Neuronal stem cell (in vitro differentiated cells): ENCODE measurements around the gene SETDB1.

ENCODE experiments used
- DNase-seq: peaks from one replicate; pipeline ENCODE4 v3.0.0-alpha.2; 2013; ENCODE audit warnings: low spot score
- H2AFZ ChIP-seq: one replicate; pipeline ENCODE4 v1.6.1; 2013; ENCODE audit warnings: mild to moderate bottlenecking, low read length, inconsistent platforms
- H2AK5ac ChIP-seq: 2 replicates; pipeline ENCODE4 v1.6.1; 2013; ENCODE audit warnings: low read depth, mild to moderate bottlenecking, inconsistent platforms, low read length, moderate library complexity, mixed read lengths
- H2BK120ac ChIP-seq: 2 replicates; pipeline ENCODE4 v1.6.1; 2013; ENCODE audit warnings: low read depth, mild to moderate bottlenecking, inconsistent platforms, low read length, moderate library complexity, mixed read lengths
- H2BK12ac ChIP-seq: one replicate; pipeline ENCODE4 v1.6.1; 2013; ENCODE audit warnings: low read length, inconsistent platforms
- H2BK15ac ChIP-seq: 2 replicates; pipeline ENCODE4 v1.6.1; 2013; ENCODE audit warnings: mild to moderate bottlenecking, low read length, inconsistent platforms, mixed read lengths
- H2BK5ac ChIP-seq: one replicate; pipeline ENCODE4 v1.6.1; 2013; ENCODE audit warnings: inconsistent platforms, mild to moderate bottlenecking, low read length, moderate library complexity
- H3K14ac ChIP-seq: one replicate; pipeline ENCODE4 v1.6.1; 2013; ENCODE audit warnings: low read length, inconsistent platforms
- H3K18ac ChIP-seq: 2 replicates; pipeline ENCODE4 v1.6.1; 2013; ENCODE audit warnings: low read length, inconsistent platforms
- H3K23ac ChIP-seq: 2 replicates; pipeline ENCODE4 v1.6.1; 2013; ENCODE audit warnings: low read depth, mild to moderate bottlenecking, mixed read lengths, low read length, inconsistent platforms; ENCODE audit not compliant: poor library complexity
- H3K27ac ChIP-seq: replicated peaks from 3 replicates; pipeline ENCODE4 v1.5.1; 2013; ENCODE audit warnings: low read length, inconsistent platforms
- H3K27me3 ChIP-seq, 3 experiments: 2 replicates each; pipeline ENCODE4 v1.6.1; 2013; ENCODE audit warnings: low read length in 3 of 3, mild to moderate bottlenecking in 2 of 3, inconsistent platforms in 1 of 3, low read depth in 1 of 3, mixed read lengths in 1 of 3, moderate library complexity in 1 of 3; ENCODE audit not compliant: control insufficient read depth in 3 of 3, insufficient read depth in 3 of 3
- H3K36me3 ChIP-seq, 2 donors: replicated peaks in 1 of 2; 2 replicates each; pipeline ENCODE4 v1.6.1; 2013; ENCODE audit warnings: low read length in 2 of 2; ENCODE audit not compliant: control insufficient read depth in 2 of 2, insufficient read depth in 2 of 2
- H3K4ac ChIP-seq: 2 replicates; pipeline ENCODE4 v1.6.1; 2013; ENCODE audit warnings: inconsistent platforms, mild to moderate bottlenecking, low read length, moderate library complexity
- H3K4me1 ChIP-seq, 2 donors: 1 replicate in 1 of 2; 2 replicates in 1 of 2; pipeline ENCODE4 v1.6.1; 2013; ENCODE audit warnings: low read length in 2 of 2, low read depth in 1 of 2; ENCODE audit not compliant: control insufficient read depth in 2 of 2, insufficient read depth in 1 of 2
- H3K4me2 ChIP-seq: one replicate; pipeline ENCODE4 v1.6.1; 2013; ENCODE audit warnings: mild to moderate bottlenecking, low read length, inconsistent platforms; ENCODE audit not compliant: insufficient read depth, poor library complexity, severe bottlenecking
- H3K4me3 ChIP-seq, 2 donors: 2 replicates each; pipeline ENCODE4 v1.5.1; 2013; ENCODE audit warnings: low read length in 2 of 2, mild to moderate bottlenecking in 2 of 2, inconsistent platforms in 1 of 2, moderate library complexity in 1 of 2
- H3K79me1 ChIP-seq: one replicate; pipeline ENCODE4 v1.6.1; 2013; ENCODE audit warnings: low read depth, mild to moderate bottlenecking, inconsistent platforms, low read length, moderate library complexity
- H3K9ac ChIP-seq: one replicate; pipeline ENCODE4 v1.6.1; 2013; ENCODE audit warnings: mild to moderate bottlenecking, low read depth, low read length, inconsistent platforms; ENCODE audit not compliant: poor library complexity
- H3K9me3 ChIP-seq, 2 donors: replicated peaks in 1 of 2; 2 replicates each; pipeline versions ENCODE3 to v1.6.1; 2013; ENCODE audit warnings: low read length in 2 of 2, mild to moderate bottlenecking in 2 of 2, inconsistent platforms in 1 of 2, low read depth in 1 of 2, mixed read lengths in 1 of 2, moderate library complexity in 1 of 2; ENCODE audit not compliant: control insufficient read depth in 2 of 2, insufficient read depth in 1 of 2
- H4K8ac ChIP-seq: one replicate; pipeline ENCODE4 v1.6.1; 2013; ENCODE audit warnings: low read depth, mild to moderate bottlenecking, inconsistent platforms, low read length, moderate library complexity
- H4K91ac ChIP-seq: one replicate; pipeline ENCODE4 v1.6.1; 2013; ENCODE audit warnings: low read length, low read depth, mild to moderate bottlenecking, inconsistent platforms; ENCODE audit not compliant: poor library complexity
- WGBS, 2 donors: extraction: QIAGEN DNeasy Blood & Tissue Kit; methylation state at CpG; one replicate each; pipeline ENCODE4 v1.1.7; 2013; ENCODE audit warnings: missing lambda C conversion rate in 2 of 2, mixed read lengths in 1 of 2; ENCODE audit not compliant: insufficient read length in 2 of 2, insufficient replicate concordance in 1 of 2; ENCODE audit errors: extremely low coverage in 2 of 2; 5-methylcytosine and 5-hydroxymethylcytosine counted together

Gene SETDB1

DNA sequence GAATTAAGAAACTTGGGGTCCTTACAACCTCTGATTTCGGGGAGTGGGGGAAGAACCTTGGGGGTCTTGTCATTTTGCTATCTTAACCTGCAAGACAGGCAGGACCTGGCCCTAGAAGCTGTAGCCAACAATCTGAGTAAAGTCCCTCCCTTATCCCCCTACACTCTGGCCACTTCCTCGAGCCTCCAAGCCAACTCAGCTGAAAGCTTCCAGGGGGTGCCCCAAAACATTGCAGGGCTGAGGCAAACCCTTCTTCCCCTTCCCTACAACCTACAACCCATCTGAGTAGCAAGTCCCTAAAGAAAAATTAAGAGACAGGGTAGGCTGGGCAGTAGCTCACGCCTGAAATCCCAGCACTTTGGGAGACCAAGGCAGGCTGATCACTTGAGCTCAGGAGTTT lies 43.5 kb downstream of the SETDB1 start:
- no peak overlapping the region for H2BK5ac ChIP-seq

DNA sequence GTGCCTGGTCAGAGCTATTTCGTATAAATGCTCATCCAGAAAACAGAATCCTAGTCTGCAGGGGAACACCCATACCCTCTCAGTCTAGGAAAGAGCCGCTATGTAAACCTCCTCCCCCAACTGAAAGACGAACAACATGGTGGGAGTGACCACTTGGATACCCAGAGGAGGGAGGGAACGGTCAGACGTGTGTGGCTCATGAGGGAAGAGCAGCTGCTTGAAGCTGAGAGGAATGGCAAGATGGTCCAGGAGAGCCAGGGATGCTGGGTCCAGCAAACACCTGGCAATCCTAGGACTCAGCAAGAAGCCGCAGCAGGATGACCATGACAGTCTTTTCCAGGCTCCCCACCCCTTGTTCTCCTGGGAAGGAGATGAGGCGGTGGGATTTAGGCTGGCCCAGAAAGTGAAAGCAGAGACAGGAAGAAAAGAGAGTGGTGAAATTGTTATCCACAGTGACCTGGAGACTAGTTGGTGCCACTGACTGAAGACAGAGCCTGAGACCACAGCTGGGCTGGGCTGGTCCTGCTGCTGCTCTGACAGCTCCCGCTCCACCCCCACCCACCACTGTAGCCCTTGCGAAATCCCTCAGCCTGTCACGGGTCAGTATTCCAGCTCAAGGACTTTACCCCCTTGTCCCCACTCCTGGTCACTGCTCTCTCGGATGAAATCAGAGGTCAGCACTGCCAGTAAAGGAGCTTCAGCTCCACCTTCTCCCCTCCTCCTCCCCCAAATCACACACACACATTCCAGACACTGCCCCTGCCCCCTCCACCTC lies 44.8 kb downstream of the SETDB1 start:
- peaks cover 9% of the 10 kb centered on the region for H3K79me1 ChIP-seq
- no peak overlapping the region for H2BK5ac ChIP-seq
- no peak overlapping the region for H2BK15ac ChIP-seq
- H2AK5ac ChIP-seq, result no peak overlapping the region
- no peak overlapping the region for H3K4ac ChIP-seq
- H3K36me3 ChIP-seq, result peaks cover 27 to 41% of the 10 kb centered on the region in 2 donors
- H3K18ac ChIP-seq, result no peak overlapping the region
- H2BK12ac ChIP-seq, result no peak overlapping the region
- no peak overlapping the region for H3K14ac ChIP-seq
- H3K4me2 ChIP-seq, result peak overlapping the region; percentile 20
- H3K4me1 ChIP-seq, result peaks cover 31 to 33% of the 10 kb centered on the region in 2 donors
- H3K9me3 ChIP-seq, result no peaks in the 10 kb centered on the region
- peak overlapping the region in 1 of 2 donors; percentile 35 for H3K4me3 ChIP-seq
- no peak overlapping the region for H4K8ac ChIP-seq
- no peak for DNase-seq
- no peak overlapping the region for H2BK120ac ChIP-seq
- peak overlapping the region; percentile 39 for H3K9ac ChIP-seq
- no peak overlapping the region for H3K23ac ChIP-seq
- no peak overlapping the region for H4K91ac ChIP-seq
- H2AFZ ChIP-seq, result no peak overlapping the region
- no peaks in the 10 kb centered on the region for H3K27me3 ChIP-seq
- peak overlapping the region; percentile 63 for H3K27ac ChIP-seq
- WGBS, 2 donors, result no CpG with 5 or more reads among the region's 11 CpGs

More for the DNA sequence above, 43.5 kb downstream of the SETDB1 start:
- Histone ChIP-seq H3K14ac (no peak overlapping the region), H3K4me1 (peaks cover 31 to 33% of the 10 kb centered on the region in 2 donors), H2BK15ac (no peak overlapping the region), H3K9ac (no peak overlapping the region), H2BK12ac (no peak overlapping the region), H3K18ac (no peak overlapping the region), H4K91ac (no peak overlapping the region), H2AFZ (no peak overlapping the region), H2BK120ac (no peak overlapping the region), H2AK5ac (no peak overlapping the region), H3K79me1 (peaks cover 9% of the 10 kb centered on the region), H3K9me3 (no peaks in the 10 kb centered on the region), H3K27ac (no peak overlapping the region), H3K27me3 (no peaks in the 10 kb centered on the region), H3K36me3 (peaks cover 35 to 55% of the 10 kb centered on the region in 2 donors), H3K4me3 (no peak overlapping the region), H3K4me2 (no peak overlapping the region), H4K8ac (no peak overlapping the region), H3K4ac (no peak overlapping the region), H3K23ac (no peak overlapping the region)
- WGBS, 2 donors, result no CpG with 5 or more reads among the region's 3 CpGs
- no peak for DNase-seq

DNA sequence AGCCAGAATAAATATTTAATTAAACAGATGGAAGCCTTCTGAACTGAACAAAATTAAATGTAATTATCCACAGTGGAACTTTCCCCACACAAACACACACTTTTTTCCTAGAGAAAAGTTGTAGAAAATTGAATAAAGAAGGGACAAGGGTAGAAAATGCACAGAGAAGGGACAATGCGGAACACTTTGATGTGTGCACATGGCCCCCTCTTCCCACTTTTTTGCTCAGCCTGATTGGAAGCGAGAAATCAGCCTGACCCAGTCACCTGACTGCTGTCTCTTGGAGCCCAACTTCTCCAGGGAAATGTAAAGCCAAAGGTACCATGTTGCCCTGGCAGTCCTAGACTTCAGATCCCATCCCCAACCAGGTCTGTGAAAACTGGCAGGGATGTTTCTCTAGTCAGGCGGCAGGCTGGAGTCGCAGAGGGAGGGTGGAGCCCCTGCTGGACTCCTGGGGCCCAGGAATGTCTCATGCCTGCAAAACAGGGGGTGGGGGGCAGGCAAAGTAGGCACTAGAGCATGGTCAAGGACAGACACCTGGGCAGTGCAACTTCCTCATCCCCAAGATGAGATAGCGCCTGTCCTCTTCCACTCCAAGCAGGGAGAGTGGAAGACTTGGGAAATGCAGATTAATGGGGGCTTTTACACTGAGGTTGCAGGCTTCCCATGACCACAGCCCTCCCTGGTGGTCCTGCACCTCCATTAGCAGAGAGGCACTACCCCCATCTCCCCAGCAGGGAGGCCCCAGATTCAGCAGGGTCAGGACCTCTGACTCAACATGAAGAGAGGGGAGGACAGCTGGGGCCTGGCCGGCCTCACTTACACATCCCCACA lies 45.6 kb downstream of the SETDB1 start:
- H3K14ac ChIP-seq, result no peak overlapping the region
- no peak overlapping the region for H3K9ac ChIP-seq
- no peak overlapping the region for H2AK5ac ChIP-seq
- peaks cover 31 to 33% of the 10 kb centered on the region in 2 donors for H3K4me1 ChIP-seq
- H3K27me3 ChIP-seq, result peaks cover 0 to 1% (median 0%) of the 10 kb centered on the region in 3 experiments
- H3K27ac ChIP-seq, result peak overlapping the region; percentile 63
- no CpG with 5 or more reads among the region's 6 CpGs for WGBS, 2 donors
- no peak overlapping the region for H2AFZ ChIP-seq
- H3K4me3 ChIP-seq, result peak overlapping the region; percentile 1 to 36
- peak overlapping the region; percentile 4 for H2BK5ac ChIP-seq
- peaks cover 9% of the 10 kb centered on the region for H3K79me1 ChIP-seq
- H4K91ac ChIP-seq, result no peak overlapping the region
- H3K36me3 ChIP-seq, result peaks cover 21 to 33% of the 10 kb centered on the region in 2 donors
- no peak overlapping the region for H4K8ac ChIP-seq
- H2BK120ac ChIP-seq, result no peak overlapping the region
- no peak overlapping the region for H2BK12ac ChIP-seq
- no peak overlapping the region for H3K4ac ChIP-seq
- H3K9me3 ChIP-seq, result peaks cover 0 to 5% of the 10 kb centered on the region in 2 donors
- H3K4me2 ChIP-seq, result peak overlapping the region; percentile 51
- H3K18ac ChIP-seq, result peak overlapping the region; percentile 54
- H3K23ac ChIP-seq, result no peak overlapping the region
- no peak for DNase-seq
- H2BK15ac ChIP-seq, result no peak overlapping the region
